HL-60 (cell line): Measurements from ENCODE around the gene CNMD.

Experiments used
- DNase-seq, 2 experiments: peaks; one replicate each; pipeline ENCODE4 v3.0.0-alpha.2; 2010 to 2020; ENCODE audit warnings: low read depth in 1 of 2, low spot score in 1 of 2
- H3K27ac ChIP-seq: fragments of 250-450 bp; sonication (Bioruptor Pico); replicated peaks from 2 replicates; pipeline ENCODE4 v1.5.1; 2020; ENCODE audit warnings: mild to moderate bottlenecking, moderate library complexity
- H3K27me3 ChIP-seq: fragments of 250-450 bp; sonication (Bioruptor Pico); 2 replicates; pipeline ENCODE4 v1.5.1; 2021; ENCODE audit warnings: mild to moderate bottlenecking, moderate library complexity; ENCODE audit not compliant: insufficient read depth, poor library complexity, severe bottlenecking
- H3K4me3 ChIP-seq: replicated peaks from 2 replicates; pipeline ENCODE4 v1.5.1; 2011; ENCODE audit warnings: mild to moderate bottlenecking, control low read depth, low read length; ENCODE audit not compliant: insufficient read depth
- GABPA ChIP-seq: IDR thresholded peaks from 2 replicates; pipeline ENCODE4 v1.6.1; 2012; ENCODE audit warnings: low read depth
- POLR2AphosphoS5 ChIP-seq: IDR thresholded peaks from 2 replicates; pipeline ENCODE4 v1.6.1; 2012; ENCODE audit warnings: low read depth
- REST ChIP-seq: IDR thresholded peaks from 2 replicates; pipeline ENCODE4 v1.6.1; 2012; ENCODE audit warnings: low read depth; ENCODE audit not compliant: insufficient replicate concordance
- SPI1 ChIP-seq: IDR thresholded peaks from 2 replicates; pipeline ENCODE4 v1.6.1; 2012; ENCODE audit warnings: low read depth, mild to moderate bottlenecking, borderline replicate concordance
- TF ChIP-seq, protein P1 (sequence below): IDR thresholded peaks from one replicate; pipeline ENCODE4 v1.5.1; 2011; ENCODE audit warnings: low read length, control low read depth, inconsistent platforms; ENCODE audit not compliant: insufficient read depth

CNMD gene

DNA sequence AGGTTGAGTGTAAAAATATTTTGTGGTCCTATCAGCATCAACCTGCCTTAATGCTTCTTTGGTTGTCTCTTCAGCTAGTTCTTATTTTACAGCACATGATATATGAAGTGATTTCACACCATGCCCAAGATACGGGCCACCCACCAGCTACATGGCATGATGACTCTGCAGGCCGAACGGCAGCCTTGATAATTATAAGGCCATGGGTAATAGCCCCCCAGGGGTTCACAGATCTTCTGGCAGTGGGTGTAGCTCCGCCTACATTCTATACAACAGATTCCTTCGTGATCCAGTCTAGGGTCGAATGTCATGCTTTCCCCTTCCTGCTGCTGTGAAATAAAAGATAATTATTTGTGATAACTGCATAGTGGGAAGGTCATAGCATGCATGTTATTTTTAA lies 36.1 kb downstream of the CNMD start:
- no peak overlapping the region for H3K4me3 ChIP-seq
- DNase-seq = no peak

DNA sequence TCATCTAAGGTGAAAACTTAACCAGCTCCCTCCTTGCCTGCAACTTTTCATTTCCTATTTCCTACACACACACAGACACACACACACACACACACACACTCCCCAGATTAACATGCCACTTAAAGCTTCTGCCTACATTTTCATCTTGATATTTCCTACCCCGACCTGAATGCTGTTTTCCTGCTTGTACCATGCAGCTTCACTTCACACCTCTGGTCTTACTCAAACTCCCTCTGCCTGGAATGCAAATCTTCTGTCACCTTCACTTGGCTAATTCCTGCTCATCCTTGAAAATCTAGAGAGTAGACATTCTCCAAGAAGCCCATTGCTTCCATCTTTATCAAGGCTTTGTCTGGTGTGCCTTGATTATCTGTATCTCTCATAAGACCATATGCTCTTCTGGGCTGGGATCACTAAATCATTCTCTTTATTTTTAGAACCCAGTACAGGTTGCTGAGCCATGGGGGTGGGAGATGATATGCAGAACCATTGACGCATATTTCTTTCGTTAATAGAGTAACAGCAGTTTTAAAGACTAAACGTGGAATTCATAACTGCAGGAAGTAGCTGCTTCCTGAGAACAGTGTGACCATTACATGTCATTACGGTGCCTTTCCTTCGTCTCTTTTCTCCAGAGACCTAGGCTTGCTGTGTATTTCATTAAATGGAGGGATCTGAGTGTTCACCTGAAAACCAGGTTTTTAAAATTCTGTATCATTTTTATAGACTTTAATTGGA lies 37.7 kb downstream of the CNMD start:
- TF ChIP-seq POLR2AphosphoS5 = no peak
- TF ChIP-seq GABPA = no peak
- no peak for TF ChIP-seq SPI1
- TF ChIP-seq REST = no peak
- TF ChIP-seq, protein P1, sequence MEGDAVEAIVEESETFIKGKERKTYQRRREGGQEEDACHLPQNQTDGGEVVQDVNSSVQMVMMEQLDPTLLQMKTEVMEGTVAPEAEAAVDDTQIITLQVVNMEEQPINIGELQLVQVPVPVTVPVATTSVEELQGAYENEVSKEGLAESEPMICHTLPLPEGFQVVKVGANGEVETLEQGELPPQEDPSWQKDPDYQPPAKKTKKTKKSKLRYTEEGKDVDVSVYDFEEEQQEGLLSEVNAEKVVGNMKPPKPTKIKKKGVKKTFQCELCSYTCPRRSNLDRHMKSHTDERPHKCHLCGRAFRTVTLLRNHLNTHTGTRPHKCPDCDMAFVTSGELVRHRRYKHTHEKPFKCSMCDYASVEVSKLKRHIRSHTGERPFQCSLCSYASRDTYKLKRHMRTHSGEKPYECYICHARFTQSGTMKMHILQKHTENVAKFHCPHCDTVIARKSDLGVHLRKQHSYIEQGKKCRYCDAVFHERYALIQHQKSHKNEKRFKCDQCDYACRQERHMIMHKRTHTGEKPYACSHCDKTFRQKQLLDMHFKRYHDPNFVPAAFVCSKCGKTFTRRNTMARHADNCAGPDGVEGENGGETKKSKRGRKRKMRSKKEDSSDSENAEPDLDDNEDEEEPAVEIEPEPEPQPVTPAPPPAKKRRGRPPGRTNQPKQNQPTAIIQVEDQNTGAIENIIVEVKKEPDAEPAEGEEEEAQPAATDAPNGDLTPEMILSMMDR = no peak
- Histone ChIP-seq H3K27ac (no peak overlapping the region), H3K27me3 (no peaks in the 10 kb centered on the region), H3K4me3 (no peak overlapping the region)
- DNase-seq = no peak

More for the DNA sequence above, 36.1 kb downstream of the CNMD start:
- TF ChIP-seq, protein P1 = no peak
- TF ChIP-seq GABPA (no peak), REST (no peak), POLR2AphosphoS5 (no peak), SPI1 (no peak)
- Histone ChIP-seq H3K27ac (no peak overlapping the region), H3K27me3 (no peaks in the 10 kb centered on the region)

- Histone ChIP-seq H3K4me3 (no peak overlapping the region), H3K27ac (no peak overlapping the region), H3K27me3 (no peaks in the 10 kb centered on the region)
- DNase-seq = no peak
- TF ChIP-seq REST (no peak), GABPA (no peak), SPI1 (no peak), POLR2AphosphoS5 (no peak)
- TF ChIP-seq, protein P1 = no peak
Observed at GRCh38 chr13:52696566-52696965, 43.1 kb downstream of the CNMD start.
